Nephron (organoid): ENCODE results near the gene BIRC5.
A peak's percentile ranks its signal among the peaks of the same experiment; 100 is the strongest.

Experiments used
- H3K27ac Mint-ChIP-seq, 3 experiments: 2 replicates each; pipeline ENCODE4 v1.8.0; 2020; ENCODE audit warnings: mixed read lengths in 3 of 3, mild to moderate bottlenecking in 2 of 3, moderate library complexity in 1 of 3
- H3K27me3 Mint-ChIP-seq: 2 replicates; pipeline ENCODE4 v1.8.0; 2021; ENCODE audit warnings: low read depth, mild to moderate bottlenecking, moderate library complexity, mixed read lengths
- H3K36me3 Mint-ChIP-seq: 2 replicates; pipeline ENCODE4 v1.8.0; 2020; ENCODE audit warnings: low read depth, mixed read lengths
- H3K4me1 Mint-ChIP-seq: 2 replicates; pipeline ENCODE4 v1.8.0; 2020; ENCODE audit warnings: mixed read lengths
- H3K4me3 Mint-ChIP-seq, 3 experiments: 2 replicates each; pipeline ENCODE4 v1.8.0; 2020; ENCODE audit warnings: mild to moderate bottlenecking in 3 of 3, mixed read lengths in 3 of 3, moderate library complexity in 2 of 3
- H3K9me3 Mint-ChIP-seq: 2 replicates; pipeline ENCODE4 v1.8.0; 2020; ENCODE audit warnings: mixed read lengths
- TF ChIP-seq, protein P1 (sequence below), 3 experiments: fragments of 200-600 bp; sonication (generic); IDR thresholded peaks; one replicate each; pipeline ENCODE4 v1.5.0; 2021; ENCODE audit warnings: antibody characterized with exemption in 3 of 3; ENCODE audit not compliant: unreplicated experiment in 3 of 3

BIRC5 gene

DNA sequence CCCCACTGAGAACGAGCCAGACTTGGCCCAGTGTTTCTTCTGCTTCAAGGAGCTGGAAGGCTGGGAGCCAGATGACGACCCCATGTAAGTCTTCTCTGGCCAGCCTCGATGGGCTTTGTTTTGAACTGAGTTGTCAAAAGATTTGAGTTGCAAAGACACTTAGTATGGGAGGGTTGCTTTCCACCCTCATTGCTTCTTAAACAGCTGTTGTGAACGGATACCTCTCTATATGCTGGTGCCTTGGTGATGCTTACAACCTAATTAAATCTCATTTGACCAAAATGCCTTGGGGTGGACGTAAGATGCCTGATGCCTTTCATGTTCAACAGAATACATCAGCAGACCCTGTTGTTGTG lies 631 bp downstream of the BIRC5 start:
- Mint-ChIP-seq H3K27ac (peak overlapping the region; percentile 35 to 89 (median 75)), H3K4me3 (peak overlapping the region; percentile 89 to 91 (median 91)), H3K27me3 (no peaks in the 10 kb centered on the region), H3K4me1 (peaks cover 14% of the 10 kb centered on the region), H3K36me3 (peaks cover 12% of the 10 kb centered on the region), H3K9me3 (no peaks in the 10 kb centered on the region)
- TF ChIP-seq, protein P1, sequence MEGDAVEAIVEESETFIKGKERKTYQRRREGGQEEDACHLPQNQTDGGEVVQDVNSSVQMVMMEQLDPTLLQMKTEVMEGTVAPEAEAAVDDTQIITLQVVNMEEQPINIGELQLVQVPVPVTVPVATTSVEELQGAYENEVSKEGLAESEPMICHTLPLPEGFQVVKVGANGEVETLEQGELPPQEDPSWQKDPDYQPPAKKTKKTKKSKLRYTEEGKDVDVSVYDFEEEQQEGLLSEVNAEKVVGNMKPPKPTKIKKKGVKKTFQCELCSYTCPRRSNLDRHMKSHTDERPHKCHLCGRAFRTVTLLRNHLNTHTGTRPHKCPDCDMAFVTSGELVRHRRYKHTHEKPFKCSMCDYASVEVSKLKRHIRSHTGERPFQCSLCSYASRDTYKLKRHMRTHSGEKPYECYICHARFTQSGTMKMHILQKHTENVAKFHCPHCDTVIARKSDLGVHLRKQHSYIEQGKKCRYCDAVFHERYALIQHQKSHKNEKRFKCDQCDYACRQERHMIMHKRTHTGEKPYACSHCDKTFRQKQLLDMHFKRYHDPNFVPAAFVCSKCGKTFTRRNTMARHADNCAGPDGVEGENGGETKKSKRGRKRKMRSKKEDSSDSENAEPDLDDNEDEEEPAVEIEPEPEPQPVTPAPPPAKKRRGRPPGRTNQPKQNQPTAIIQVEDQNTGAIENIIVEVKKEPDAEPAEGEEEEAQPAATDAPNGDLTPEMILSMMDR (IDR thresholded peaks at IDR 0.05; ENCODE audit: unreplicated experiment in 3 of 3): no peak

DNA sequence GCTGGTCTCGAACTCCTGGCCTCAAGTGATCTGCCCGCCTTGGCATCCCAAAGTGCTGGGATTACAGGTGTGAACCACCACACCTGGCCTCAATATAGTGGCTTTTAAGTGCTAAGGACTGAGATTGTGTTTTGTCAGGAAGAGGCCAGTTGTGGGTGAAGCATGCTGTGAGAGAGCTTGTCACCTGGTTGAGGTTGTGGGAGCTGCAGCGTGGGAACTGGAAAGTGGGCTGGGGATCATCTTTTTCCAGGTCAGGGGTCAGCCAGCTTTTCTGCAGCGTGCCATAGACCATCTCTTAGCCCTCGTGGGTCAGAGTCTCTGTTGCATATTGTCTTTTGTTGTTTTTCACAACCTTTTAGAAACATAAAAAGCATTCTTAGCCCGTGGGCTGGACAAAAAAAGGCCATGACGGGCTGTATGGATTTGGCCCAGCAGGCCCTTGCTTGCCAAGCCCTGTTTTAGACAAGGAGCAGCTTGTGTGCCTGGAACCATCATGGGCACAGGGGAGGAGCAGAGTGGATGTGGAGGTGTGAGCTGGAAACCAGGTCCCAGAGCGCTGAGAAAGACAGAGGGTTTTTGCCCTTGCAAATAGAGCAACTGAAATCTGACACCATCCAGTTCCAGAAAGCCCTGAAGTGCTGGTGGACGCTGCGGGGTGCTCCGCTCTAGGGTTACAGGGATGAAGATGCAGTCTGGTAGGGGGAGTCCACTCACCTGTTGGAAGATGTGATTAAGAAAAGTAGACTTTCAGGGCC lies 5.5 kb downstream of the BIRC5 start:
- Mint-ChIP-seq H3K4me3 (no peak overlapping the region), H3K27me3 (peaks cover 8% of the 10 kb centered on the region), H3K27ac (peak overlapping the region in 2 of 3 experiments; percentile 44 to 61), H3K36me3 (peaks cover 38% of the 10 kb centered on the region), H3K9me3 (no peaks in the 10 kb centered on the region), H3K4me1 (peaks cover 31% of the 10 kb centered on the region)
- TF ChIP-seq, protein P1 (IDR thresholded peaks at IDR 0.05; ENCODE audit: unreplicated experiment in 3 of 3): no peak

DNA sequence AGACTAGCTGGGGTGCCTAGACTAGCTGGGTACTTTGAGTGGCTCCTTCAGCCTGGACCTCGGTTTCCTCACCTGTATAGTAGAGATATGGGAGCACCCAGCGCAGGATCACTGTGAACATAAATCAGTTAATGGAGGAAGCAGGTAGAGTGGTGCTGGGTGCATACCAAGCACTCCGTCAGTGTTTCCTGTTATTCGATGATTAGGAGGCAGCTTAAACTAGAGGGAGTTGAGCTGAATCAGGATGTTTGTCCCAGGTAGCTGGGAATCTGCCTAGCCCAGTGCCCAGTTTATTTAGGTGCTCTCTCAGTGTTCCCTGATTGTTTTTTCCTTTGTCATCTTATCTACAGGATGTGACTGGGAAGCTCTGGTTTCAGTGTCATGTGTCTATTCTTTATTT lies 9.0 kb downstream of the BIRC5 start:
- peaks cover 13% of the 10 kb centered on the region for H3K27me3 Mint-ChIP-seq
- H3K36me3 Mint-ChIP-seq: peaks cover 32% of the 10 kb centered on the region
- TF ChIP-seq, protein P1 (IDR thresholded peaks at IDR 0.05; ENCODE audit: unreplicated experiment in 3 of 3): no peak

DNA sequence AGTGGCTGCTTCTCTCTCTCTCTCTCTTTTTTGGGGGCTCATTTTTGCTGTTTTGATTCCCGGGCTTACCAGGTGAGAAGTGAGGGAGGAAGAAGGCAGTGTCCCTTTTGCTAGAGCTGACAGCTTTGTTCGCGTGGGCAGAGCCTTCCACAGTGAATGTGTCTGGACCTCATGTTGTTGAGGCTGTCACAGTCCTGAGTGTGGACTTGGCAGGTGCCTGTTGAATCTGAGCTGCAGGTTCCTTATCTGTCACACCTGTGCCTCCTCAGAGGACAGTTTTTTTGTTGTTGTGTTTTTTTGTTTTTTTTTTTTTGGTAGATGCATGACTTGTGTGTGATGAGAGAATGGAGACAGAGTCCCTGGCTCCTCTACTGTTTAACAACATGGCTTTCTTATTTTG lies 9.7 kb downstream of the BIRC5 start:
- peak overlapping the region; percentile 13 to 32 (median 27) for H3K27ac Mint-ChIP-seq
- no peaks in the 10 kb centered on the region for H3K9me3 Mint-ChIP-seq
- H3K4me3 Mint-ChIP-seq: no peak overlapping the region
- TF ChIP-seq, protein P1 (IDR thresholded peaks at IDR 0.05; ENCODE audit: unreplicated experiment in 3 of 3): no peak
- H3K4me1 Mint-ChIP-seq: peaks cover 39% of the 10 kb centered on the region
- H3K27me3 Mint-ChIP-seq: peaks cover 19% of the 10 kb centered on the region
- H3K36me3 Mint-ChIP-seq: peaks cover 32% of the 10 kb centered on the region

More for the DNA sequence above, 9.0 kb downstream of the BIRC5 start:
- no peak overlapping the region for H3K4me3 Mint-ChIP-seq
- peaks cover 39% of the 10 kb centered on the region for H3K4me1 Mint-ChIP-seq
- H3K9me3 Mint-ChIP-seq: no peaks in the 10 kb centered on the region
- peak overlapping the region in 1 of 3 experiments; percentile 32 for H3K27ac Mint-ChIP-seq

DNA sequence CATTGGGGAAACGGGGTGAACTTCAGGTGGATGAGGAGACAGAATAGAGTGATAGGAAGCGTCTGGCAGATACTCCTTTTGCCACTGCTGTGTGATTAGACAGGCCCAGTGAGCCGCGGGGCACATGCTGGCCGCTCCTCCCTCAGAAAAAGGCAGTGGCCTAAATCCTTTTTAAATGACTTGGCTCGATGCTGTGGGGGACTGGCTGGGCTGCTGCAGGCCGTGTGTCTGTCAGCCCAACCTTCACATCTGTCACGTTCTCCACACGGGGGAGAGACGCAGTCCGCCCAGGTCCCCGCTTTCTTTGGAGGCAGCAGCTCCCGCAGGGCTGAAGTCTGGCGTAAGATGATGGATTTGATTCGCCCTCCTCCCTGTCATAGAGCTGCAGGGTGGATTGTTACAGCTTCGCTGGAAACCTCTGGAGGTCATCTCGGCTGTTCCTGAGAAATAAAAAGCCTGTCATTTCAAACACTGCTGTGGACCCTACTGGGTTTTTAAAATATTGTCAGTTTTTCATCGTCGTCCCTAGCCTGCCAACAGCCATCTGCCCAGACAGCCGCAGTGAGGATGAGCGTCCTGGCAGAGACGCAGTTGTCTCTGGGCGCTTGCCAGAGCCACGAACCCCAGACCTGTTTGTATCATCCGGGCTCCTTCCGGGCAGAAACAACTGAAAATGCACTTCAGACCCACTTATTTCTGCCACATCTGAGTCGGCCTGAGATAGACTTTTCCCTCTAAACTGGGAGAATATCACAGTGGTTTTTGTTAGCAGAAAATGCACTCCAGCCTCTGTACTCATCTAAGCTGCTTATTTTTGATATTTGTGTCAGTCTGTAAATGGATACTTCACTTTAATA lies 10.4 kb downstream of the BIRC5 start:
- TF ChIP-seq, protein P1 (IDR thresholded peaks at IDR 0.05; ENCODE audit: unreplicated experiment in 3 of 3): no peak
- H3K27me3 Mint-ChIP-seq: peaks cover 23% of the 10 kb centered on the region

More for the DNA sequence above, 10.4 kb downstream of the BIRC5 start:
- peaks cover 27% of the 10 kb centered on the region for H3K36me3 Mint-ChIP-seq
- no peaks in the 10 kb centered on the region for H3K9me3 Mint-ChIP-seq
- peak overlapping the region in 1 of 3 experiments; percentile 20 for H3K4me3 Mint-ChIP-seq
- H3K4me1 Mint-ChIP-seq: peaks cover 38% of the 10 kb centered on the region
- peak overlapping the region; percentile 13 to 32 (median 27) for H3K27ac Mint-ChIP-seq
